Measurements from ENCODE around the gene FABP7. TPM values are rescaled to one million over a fixed set of nuclear protein-coding genes. Genes with fewer than 3 reads are reported as not detected.

The FABP7 gene
- total RNA-seq, 1 donor from 2014 or later: 17.3 TPM

GRCh38 chr6:122758927-122759334 is 20.6 kb upstream of the FABP7 start:
- DNase-seq (ENCODE audit: low spot score): no peak

- no peak for DNase-seq (ENCODE audit: low spot score)
These were observed 19.2 kb upstream of the FABP7 start for GRCh38 chr6:122760330-122760729.

- DNase-seq (ENCODE audit: low spot score): no peak
These were observed 13.3 kb upstream of the FABP7 start for GRCh38 chr6:122766256-122766655.

- DNase-seq (ENCODE audit: low spot score): no peak
These were observed 8.5 kb upstream of the FABP7 start for GRCh38 chr6:122770835-122771601.

- peak; percentile 76 for DNase-seq (ENCODE audit: low spot score)
These were observed 6.6 kb upstream of the FABP7 start for GRCh38 chr6:122772724-122773415.

- DNase-seq (ENCODE audit: low spot score): no peak
These were observed 3.5 kb upstream of the FABP7 start for GRCh38 chr6:122775975-122776374.

- DNase-seq (ENCODE audit: low spot score): no peak
These were observed 1.2 kb upstream of the FABP7 start for GRCh38 chr6:122778302-122778701.

GRCh38 chr6:122778985-122779661 is 393 bp upstream of the FABP7 start:
- peak; percentile 50 for DNase-seq (ENCODE audit: low spot score)

- DNase-seq (ENCODE audit: low spot score): no peak
These were observed 598 bp downstream of the FABP7 start for GRCh38 chr6:122780114-122780513.

GRCh38 chr6:122781716-122782115 is 2.2 kb downstream of the FABP7 start:
- DNase-seq (ENCODE audit: low spot score): no peak

- DNase-seq (ENCODE audit: low spot score): no peak
These were observed 3.9 kb downstream of the FABP7 start for GRCh38 chr6:122783401-122783800.

- DNase-seq (ENCODE audit: low spot score): no peak
These were observed 6.4 kb downstream of the FABP7 start for GRCh38 chr6:122785891-122786290.

GRCh38 chr6:122787721-122788120 is 8.2 kb downstream of the FABP7 start:
- peak; percentile 70 for DNase-seq (ENCODE audit: low spot score)

- DNase-seq (ENCODE audit: low spot score): no peak
These were observed 8.7 kb downstream of the FABP7 start for GRCh38 chr6:122788208-122788607.

- no peak for DNase-seq (ENCODE audit: low spot score)
These were observed 9.2 kb downstream of the FABP7 start for GRCh38 chr6:122788663-122789181.

- DNase-seq (ENCODE audit: low spot score): peak; percentile 90
These were observed 9.9 kb downstream of the FABP7 start, which contains the start of gene SMPDL3A for GRCh38 chr6:122789182-122790027. SMPDL3A (plus strand) TSS chr6:122789258; CDS start chr6:122789347, 89 bp downstream.

GRCh38 chr6:122790028-122790422 is 10.5 kb downstream of the FABP7 start:
- DNase-seq (ENCODE audit: low spot score): peak; percentile 46

- peak; percentile 69 for DNase-seq (ENCODE audit: low spot score)
These were observed 11.2 kb downstream of the FABP7 start for GRCh38 chr6:122790423-122791309.

- peak; percentile 49 for DNase-seq (ENCODE audit: low spot score)
These were observed 11.8 kb downstream of the FABP7 start for GRCh38 chr6:122791310-122791679.

GRCh38 chr6:122792766-122793165 is 13.2 kb downstream of the FABP7 start:
- DNase-seq (ENCODE audit: low spot score): peak; percentile 79

Measured in umbilical cord (tissue), 2 donors.